ENCODE results near the gene FGD1.
A peak's percentile ranks its signal among the peaks of the same experiment; 100 is the strongest.

FGD1 gene

GRCh38 chrX:54470054-54470760 is 25.8 kb downstream of the FGD1 start:
- peaks cover 9 to 38% of the 10 kb centered on the region in 2 donors for H3K36me3 ChIP-seq (ENCODE audit: control insufficient read depth in 1 of 2, insufficient read depth in 2 of 2, low read length in 2 of 2)

GRCh38 chrX:54452920-54453319 is 43.1 kb downstream of the FGD1 start:
- H3K9me3 ChIP-seq (ENCODE audit: control insufficient read depth in 1 of 2, low read length in 2 of 2) = no peaks in the 10 kb centered on the region
- no peaks in the 10 kb centered on the region for H3K4me1 ChIP-seq (ENCODE audit: control insufficient read depth in 1 of 2, insufficient read depth in 2 of 2, low read length in 2 of 2)
- H3K4me3 ChIP-seq (ENCODE audit: low read depth in 1 of 2, low read length in 2 of 2) = no peak overlapping the region
- H3K36me3 ChIP-seq (ENCODE audit: control insufficient read depth in 1 of 2, insufficient read depth in 2 of 2, low read length in 2 of 2) = peaks cover 0 to 24% of the 10 kb centered on the region in 2 donors
- H3K27me3 ChIP-seq (ENCODE audit: low read depth, low read length) = no peaks in the 10 kb centered on the region
- no peak overlapping the region for H3K27ac ChIP-seq (ENCODE audit: low read length)

More at GRCh38 chrX:54470054-54470760, 25.8 kb downstream of the FGD1 start:
- Histone ChIP-seq H3K27ac (ENCODE audit: low read length) (no peak overlapping the region), H3K4me1 (ENCODE audit: control insufficient read depth in 1 of 2, insufficient read depth in 2 of 2, low read length in 2 of 2) (no peaks in the 10 kb centered on the region), H3K27me3 (ENCODE audit: low read depth, low read length) (no peaks in the 10 kb centered on the region), H3K9me3 (ENCODE audit: control insufficient read depth in 1 of 2, low read length in 2 of 2) (no peaks in the 10 kb centered on the region), H3K4me3 (ENCODE audit: low read depth in 1 of 2, low read length in 2 of 2) (no peak overlapping the region)

- no peak overlapping the region for H3K27ac ChIP-seq (ENCODE audit: low read length)
- peaks cover 0 to 21% of the 10 kb centered on the region in 2 donors for H3K36me3 ChIP-seq (ENCODE audit: control insufficient read depth in 1 of 2, insufficient read depth in 2 of 2, low read length in 2 of 2)
- H3K4me3 ChIP-seq (ENCODE audit: low read depth in 1 of 2, low read length in 2 of 2) = no peak overlapping the region
- no peaks in the 10 kb centered on the region for H3K4me1 ChIP-seq (ENCODE audit: control insufficient read depth in 1 of 2, insufficient read depth in 2 of 2, low read length in 2 of 2)
- no peaks in the 10 kb centered on the region for H3K27me3 ChIP-seq (ENCODE audit: low read depth, low read length)
- no peaks in the 10 kb centered on the region for H3K9me3 ChIP-seq (ENCODE audit: control insufficient read depth in 1 of 2, low read length in 2 of 2)
These were observed 46.1 kb downstream of the FGD1 start for GRCh38 chrX:54449929-54450328.

GRCh38 chrX:54447461-54447860 is 48.6 kb downstream of the FGD1 start:
- no peak overlapping the region for H3K4me3 ChIP-seq (ENCODE audit: low read depth in 1 of 2, low read length in 2 of 2)
- no peaks in the 10 kb centered on the region for H3K27me3 ChIP-seq (ENCODE audit: low read depth, low read length)
- H3K4me1 ChIP-seq (ENCODE audit: control insufficient read depth in 1 of 2, insufficient read depth in 2 of 2, low read length in 2 of 2) = no peaks in the 10 kb centered on the region
- H3K27ac ChIP-seq (ENCODE audit: low read length) = no peak overlapping the region
- no peaks in the 10 kb centered on the region for H3K9me3 ChIP-seq (ENCODE audit: control insufficient read depth in 1 of 2, low read length in 2 of 2)
- H3K36me3 ChIP-seq (ENCODE audit: control insufficient read depth in 1 of 2, insufficient read depth in 2 of 2, low read length in 2 of 2) = peaks cover 0 to 37% of the 10 kb centered on the region in 2 donors

GRCh38 chrX:54446084-54446483 is 50.0 kb downstream of the FGD1 start:
- H3K36me3 ChIP-seq (ENCODE audit: control insufficient read depth in 1 of 2, insufficient read depth in 2 of 2, low read length in 2 of 2) = peaks cover 0 to 37% of the 10 kb centered on the region in 2 donors
- H3K9me3 ChIP-seq (ENCODE audit: control insufficient read depth in 1 of 2, low read length in 2 of 2) = no peaks in the 10 kb centered on the region
- no peaks in the 10 kb centered on the region for H3K27me3 ChIP-seq (ENCODE audit: low read depth, low read length)
- no peak overlapping the region for H3K4me3 ChIP-seq (ENCODE audit: low read depth in 1 of 2, low read length in 2 of 2)
- H3K4me1 ChIP-seq (ENCODE audit: control insufficient read depth in 1 of 2, insufficient read depth in 2 of 2, low read length in 2 of 2) = peaks cover 0 to 13% of the 10 kb centered on the region in 2 donors
- H3K27ac ChIP-seq (ENCODE audit: low read length) = no peak overlapping the region

- Histone ChIP-seq H3K27ac (ENCODE audit: low read length) (no peak overlapping the region), H3K4me3 (ENCODE audit: low read depth in 1 of 2, low read length in 2 of 2) (no peak overlapping the region), H3K27me3 (ENCODE audit: low read depth, low read length) (no peaks in the 10 kb centered on the region), H3K9me3 (ENCODE audit: control insufficient read depth in 1 of 2, low read length in 2 of 2) (no peaks in the 10 kb centered on the region), H3K36me3 (ENCODE audit: control insufficient read depth in 1 of 2, insufficient read depth in 2 of 2, low read length in 2 of 2) (peaks cover 0 to 37% of the 10 kb centered on the region in 2 donors), H3K4me1 (ENCODE audit: control insufficient read depth in 1 of 2, insufficient read depth in 2 of 2, low read length in 2 of 2) (peaks cover 0 to 17% of the 10 kb centered on the region in 2 donors)
These were observed 51.3 kb downstream of the FGD1 start for GRCh38 chrX:54444752-54445151.

- Histone ChIP-seq H3K27me3 (ENCODE audit: low read depth, low read length) (no peaks in the 10 kb centered on the region), H3K27ac (ENCODE audit: low read length) (no peak overlapping the region), H3K36me3 (ENCODE audit: control insufficient read depth in 1 of 2, insufficient read depth in 2 of 2, low read length in 2 of 2) (peaks cover 0 to 25% of the 10 kb centered on the region in 2 donors), H3K9me3 (ENCODE audit: control insufficient read depth in 1 of 2, low read length in 2 of 2) (no peaks in the 10 kb centered on the region), H3K4me1 (ENCODE audit: control insufficient read depth in 1 of 2, insufficient read depth in 2 of 2, low read length in 2 of 2) (peaks cover 0 to 17% of the 10 kb centered on the region in 2 donors), H3K4me3 (ENCODE audit: low read depth in 1 of 2, low read length in 2 of 2) (no peak overlapping the region)
These were observed 53.2 kb downstream of the FGD1 start for GRCh38 chrX:54442790-54443189.

GRCh38 chrX:54439960-54440871 is 55.8 kb downstream of the FGD1 start, which contains the start of gene TSR2:
TSR2 (plus strand) TSS chrX:54440404; CDS start chrX:54440422, 18 bp downstream.
- Histone ChIP-seq H3K4me1 (ENCODE audit: control insufficient read depth in 1 of 2, insufficient read depth in 2 of 2, low read length in 2 of 2) (peaks cover 0 to 17% of the 10 kb centered on the region in 2 donors), H3K27me3 (ENCODE audit: low read depth, low read length) (no peaks in the 10 kb centered on the region), H3K4me3 (ENCODE audit: low read depth in 1 of 2, low read length in 2 of 2) (peak within 1 kb of the TSS; percentile 86 to 97), H3K9me3 (ENCODE audit: control insufficient read depth in 1 of 2, low read length in 2 of 2) (no peaks in the 10 kb centered on the region), H3K27ac (ENCODE audit: low read length) (peak within 1 kb of the TSS; percentile 5), H3K36me3 (ENCODE audit: control insufficient read depth in 1 of 2, insufficient read depth in 2 of 2, low read length in 2 of 2) (peaks cover 0 to 19% of the 10 kb centered on the region in 2 donors)

- no peaks in the 10 kb centered on the region for H3K9me3 ChIP-seq (ENCODE audit: control insufficient read depth in 1 of 2, low read length in 2 of 2)
- H3K36me3 ChIP-seq (ENCODE audit: control insufficient read depth in 1 of 2, insufficient read depth in 2 of 2, low read length in 2 of 2) = no peaks in the 10 kb centered on the region
- no peaks in the 10 kb centered on the region for H3K4me1 ChIP-seq (ENCODE audit: control insufficient read depth in 1 of 2, insufficient read depth in 2 of 2, low read length in 2 of 2)
- no peak overlapping the region for H3K27ac ChIP-seq (ENCODE audit: low read length)
- no peaks in the 10 kb centered on the region for H3K27me3 ChIP-seq (ENCODE audit: low read depth, low read length)
- H3K4me3 ChIP-seq (ENCODE audit: low read depth in 1 of 2, low read length in 2 of 2) = no peak overlapping the region
These were observed 60.9 kb downstream of the FGD1 start for GRCh38 chrX:54435121-54435520.

GRCh38 chrX:54430519-54430918 is 65.5 kb downstream of the FGD1 start:
- Histone ChIP-seq H3K4me3 (ENCODE audit: low read depth in 1 of 2, low read length in 2 of 2) (no peak overlapping the region), H3K36me3 (ENCODE audit: control insufficient read depth in 1 of 2, insufficient read depth in 2 of 2, low read length in 2 of 2) (no peaks in the 10 kb centered on the region), H3K27ac (ENCODE audit: low read length) (no peak overlapping the region), H3K27me3 (ENCODE audit: low read depth, low read length) (no peaks in the 10 kb centered on the region), H3K4me1 (ENCODE audit: control insufficient read depth in 1 of 2, insufficient read depth in 2 of 2, low read length in 2 of 2) (no peaks in the 10 kb centered on the region), H3K9me3 (ENCODE audit: control insufficient read depth in 1 of 2, low read length in 2 of 2) (no peaks in the 10 kb centered on the region)

- Histone ChIP-seq H3K4me3 (ENCODE audit: low read depth in 1 of 2, low read length in 2 of 2) (no peak overlapping the region), H3K36me3 (ENCODE audit: control insufficient read depth in 1 of 2, insufficient read depth in 2 of 2, low read length in 2 of 2) (no peaks in the 10 kb centered on the region), H3K27me3 (ENCODE audit: low read depth, low read length) (no peaks in the 10 kb centered on the region), H3K4me1 (ENCODE audit: control insufficient read depth in 1 of 2, insufficient read depth in 2 of 2, low read length in 2 of 2) (no peaks in the 10 kb centered on the region), H3K27ac (ENCODE audit: low read length) (no peak overlapping the region), H3K9me3 (ENCODE audit: control insufficient read depth in 1 of 2, low read length in 2 of 2) (no peaks in the 10 kb centered on the region)
These were observed 68.1 kb downstream of the FGD1 start for GRCh38 chrX:54427837-54428424.
